Neural cell (in vitro differentiated cells): ENCODE data around the gene CRYBB2. TPM values are rescaled to one million over a fixed set of nuclear protein-coding genes. Genes with fewer than 3 reads are reported as not detected.
"Not testable (repeated sequence)": the region's sequence is repeated elsewhere in the genome, so short reads cannot be mapped to it uniquely, and the experiment has no call there.

Experiments used
- H2AFZ ChIP-seq: fragments of 200-600, 300-800 bp; sonication (generic), shearing (Covaris generic); 2 replicates; pipeline ENCODE4 v1.6.0; 2014; ENCODE audit warnings: low read depth, mild to moderate bottlenecking, antibody characterized with exemption, low read length, moderate library complexity
- H3F3A ChIP-seq: fragments of 200-600 bp; shearing (Covaris generic); 2 replicates; pipeline ENCODE4 v1.6.1; 2016; ENCODE audit warnings: mild to moderate bottlenecking, moderate library complexity, mixed read lengths, antibody characterized with exemption, low read length; ENCODE audit not compliant: insufficient read depth, poor library complexity, severe bottlenecking
- H3K27ac ChIP-seq: fragments of 200-600, 300-800 bp; sonication (generic), shearing (Covaris generic); 2 replicates; pipeline ENCODE4 v1.5.1; 2014; ENCODE audit warnings: mild to moderate bottlenecking, low read length, moderate library complexity
- H3K27me3 ChIP-seq: fragments of 300-800, 200-600 bp; sonication (generic), shearing (Covaris generic); 2 replicates; pipeline ENCODE4 v1.6.0; 2014; ENCODE audit warnings: mild to moderate bottlenecking, low read depth, low read length, moderate library complexity; ENCODE audit not compliant: insufficient read depth
- H3K36me3 ChIP-seq: fragments of 300-800, 200-600 bp; sonication (generic), shearing (Covaris generic); 2 replicates; pipeline ENCODE4 v1.5.1; 2014; ENCODE audit warnings: mild to moderate bottlenecking, antibody characterized with exemption, low read length, moderate library complexity; ENCODE audit not compliant: insufficient read depth
- H3K4me2 ChIP-seq: fragments of 300-800, 200-600 bp; sonication (generic), shearing (Covaris generic); 2 replicates; pipeline ENCODE4 v1.6.0; 2014; ENCODE audit warnings: mild to moderate bottlenecking, low read length
- H3K4me3 ChIP-seq: fragments of 300-800, 200-600 bp; sonication (generic), shearing (Covaris generic); 2 replicates; pipeline ENCODE4 v1.5.1; 2014; ENCODE audit warnings: mild to moderate bottlenecking, low read length, moderate library complexity
- H3K79me2 ChIP-seq: fragments of 200-600 bp; shearing (Covaris generic); replicated peaks from 2 replicates; pipeline ENCODE4 v1.6.0; 2014; ENCODE audit warnings: mild to moderate bottlenecking, low read length, moderate library complexity; ENCODE audit not compliant: insufficient read depth
- H3K9ac ChIP-seq: fragments of 300-800, 200-600 bp; sonication (generic), shearing (Covaris generic); 2 replicates; pipeline ENCODE4 v1.6.1; 2016; ENCODE audit warnings: mild to moderate bottlenecking, low read length, mixed read lengths
- H3K9me2 ChIP-seq: fragments of 200-600 bp; shearing (Covaris generic); 2 replicates; pipeline ENCODE4 v1.6.1; 2016; ENCODE audit warnings: mild to moderate bottlenecking, low read length, mixed read lengths; ENCODE audit not compliant: insufficient read depth
- H3K9me3 ChIP-seq: fragments of 200-600, 300-800 bp; sonication (generic), shearing (Covaris generic); 2 replicates; pipeline ENCODE4 v1.6.1; 2016; ENCODE audit warnings: mild to moderate bottlenecking, mixed run types, low read length, moderate library complexity, mixed read lengths
- H4K20me1 ChIP-seq: fragments of 200-600 bp; shearing (Covaris generic); 2 replicates; pipeline ENCODE4 v1.6.1; 2016; ENCODE audit warnings: mild to moderate bottlenecking, mixed run types; ENCODE audit not compliant: insufficient read depth
- polyA plus RNA-seq: library from polyadenylated mRNA; depleted of rRNA; stranded (reverse); fragments of >200 nt; gene quantifications from 2 replicates; pipeline ENCODE4 v1.2.3, GENCODE V29; 2014

CRYBB2 gene
- polyA plus RNA-seq, 1 donor from 2014 or later: not detected

DNA sequence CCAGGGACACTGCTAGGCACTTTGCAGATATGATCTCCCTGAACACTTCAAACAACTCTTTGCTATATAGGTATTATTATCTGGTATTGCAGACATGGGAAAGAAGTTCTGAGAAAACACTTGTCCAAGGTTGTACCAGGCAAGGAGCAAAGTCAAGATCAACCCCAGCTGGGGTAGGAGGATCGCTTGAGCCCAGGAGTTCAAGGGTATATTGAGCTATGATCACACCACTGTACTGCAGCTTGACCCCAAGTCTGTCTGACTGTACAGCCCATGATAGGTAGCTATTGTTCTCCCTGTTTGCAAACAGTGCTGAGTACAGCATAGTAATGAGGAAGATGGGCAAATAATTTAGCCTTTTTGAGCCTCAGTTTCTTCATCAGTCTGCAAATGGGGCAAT lies 35.7 kb downstream of the CRYBB2 start:
- H3F3A ChIP-seq, H3K9me3 ChIP-seq, H4K20me1 ChIP-seq, H3K27ac ChIP-seq, H3K27me3 ChIP-seq, H3K4me3 ChIP-seq, H3K9ac ChIP-seq, H2AFZ ChIP-seq, H3K9me2 ChIP-seq, H3K36me3 ChIP-seq, H3K4me2 ChIP-seq, H3K79me2 ChIP-seq: not testable (repeated sequence)

DNA sequence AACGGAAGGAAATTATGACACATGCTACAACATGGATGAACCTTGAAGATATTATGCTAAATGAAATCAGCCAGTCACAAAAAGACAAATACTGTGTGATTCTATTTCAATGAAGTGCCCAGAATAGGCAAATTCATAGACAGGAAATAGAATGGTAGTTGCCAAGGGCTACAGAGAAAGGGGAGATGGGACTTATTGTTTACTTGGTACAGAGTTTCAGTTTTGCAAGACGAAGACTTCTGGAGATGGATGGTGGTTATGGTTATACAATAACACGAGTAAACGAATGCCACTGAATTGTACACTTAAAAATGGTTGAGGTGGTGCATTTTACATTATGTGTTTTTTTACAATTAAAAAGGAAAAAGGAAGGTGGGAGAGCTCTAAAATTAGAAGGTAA lies 48.1 kb downstream of the CRYBB2 start:
- not testable (repeated sequence) for H3K9me3 ChIP-seq, H2AFZ ChIP-seq, H3K4me2 ChIP-seq, H3K36me3 ChIP-seq, H4K20me1 ChIP-seq, H3K9ac ChIP-seq, H3K79me2 ChIP-seq, H3K27me3 ChIP-seq, H3K9me2 ChIP-seq, H3F3A ChIP-seq, H3K27ac ChIP-seq, H3K4me3 ChIP-seq

DNA sequence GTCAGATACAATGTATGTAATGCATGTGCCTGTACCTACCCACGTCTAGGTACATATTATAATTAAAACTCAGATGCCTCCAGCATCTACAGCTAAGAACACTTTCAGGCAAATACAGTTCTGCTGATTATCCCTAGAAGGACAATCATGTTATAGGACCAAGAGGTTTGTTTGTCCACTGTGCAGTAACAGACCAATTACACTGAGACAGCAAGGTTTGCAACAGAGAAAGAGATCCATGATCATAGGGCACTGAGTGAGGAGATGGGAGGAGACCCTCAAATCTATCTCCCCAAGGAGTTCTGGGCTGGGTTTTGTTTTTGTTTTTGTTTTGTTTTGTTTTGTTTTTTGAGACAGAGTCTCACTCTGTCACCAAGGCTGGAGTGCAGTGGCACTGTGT lies 49.5 kb downstream of the CRYBB2 start:
- H3K27ac ChIP-seq, H3K79me2 ChIP-seq: not testable (repeated sequence)

DNA sequence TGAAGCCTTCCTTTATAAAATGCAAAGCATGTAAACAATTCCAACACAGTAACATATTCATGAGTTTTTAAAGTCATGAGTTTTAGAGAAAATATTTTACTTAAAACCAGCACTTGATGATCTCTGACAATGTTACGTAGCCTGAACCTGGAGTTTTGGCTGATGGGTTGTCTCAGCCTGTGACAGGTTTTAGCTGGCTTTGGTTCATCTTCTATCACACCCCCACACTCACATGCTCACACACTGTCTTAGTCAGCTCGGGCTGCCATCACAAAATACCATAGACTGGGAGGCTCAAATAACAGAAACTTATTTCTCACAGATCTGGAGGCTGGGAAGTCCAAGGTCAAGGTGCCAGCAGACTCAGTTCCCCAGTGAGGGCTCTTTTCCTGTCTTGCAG lies 50.6 kb downstream of the CRYBB2 start:
- H3K9me3 ChIP-seq, H3K9me2 ChIP-seq, H3K9ac ChIP-seq, H3F3A ChIP-seq, H3K36me3 ChIP-seq, H3K4me2 ChIP-seq, H3K27ac ChIP-seq, H3K27me3 ChIP-seq, H3K79me2 ChIP-seq, H3K4me3 ChIP-seq, H2AFZ ChIP-seq, H4K20me1 ChIP-seq: not testable (repeated sequence)

More for the DNA sequence above, 49.5 kb downstream of the CRYBB2 start:
- H3K9me3 ChIP-seq, H3K9me2 ChIP-seq, H3K27me3 ChIP-seq, H3F3A ChIP-seq, H3K4me2 ChIP-seq, H4K20me1 ChIP-seq, H3K4me3 ChIP-seq, H3K9ac ChIP-seq, H2AFZ ChIP-seq, H3K36me3 ChIP-seq: not testable (repeated sequence)

DNA sequence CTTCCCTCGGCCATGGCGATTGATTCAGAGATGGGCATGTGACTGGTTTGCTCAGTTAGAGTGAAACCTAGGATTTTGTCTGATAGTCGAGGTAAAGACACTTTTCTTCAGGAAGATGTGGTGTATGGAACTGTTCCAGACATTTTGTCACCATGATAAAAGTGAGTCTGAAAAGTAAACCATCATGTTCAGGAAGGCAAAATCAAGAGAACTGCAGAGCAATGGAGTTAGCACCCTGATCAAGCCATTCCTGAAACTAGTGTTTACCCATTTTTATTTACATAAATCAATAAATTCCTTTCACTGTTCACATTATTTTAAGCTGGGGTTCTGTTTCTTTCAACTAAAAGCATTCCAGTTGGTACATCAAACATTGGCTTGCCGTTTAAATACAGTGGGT lies 53.8 kb downstream of the CRYBB2 start:
- H3K4me3 ChIP-seq, H3K79me2 ChIP-seq, H3K4me2 ChIP-seq, H4K20me1 ChIP-seq, H3F3A ChIP-seq, H3K27ac ChIP-seq, H3K9me3 ChIP-seq, H3K9ac ChIP-seq, H3K36me3 ChIP-seq, H3K9me2 ChIP-seq, H2AFZ ChIP-seq, H3K27me3 ChIP-seq: not testable (repeated sequence)

DNA sequence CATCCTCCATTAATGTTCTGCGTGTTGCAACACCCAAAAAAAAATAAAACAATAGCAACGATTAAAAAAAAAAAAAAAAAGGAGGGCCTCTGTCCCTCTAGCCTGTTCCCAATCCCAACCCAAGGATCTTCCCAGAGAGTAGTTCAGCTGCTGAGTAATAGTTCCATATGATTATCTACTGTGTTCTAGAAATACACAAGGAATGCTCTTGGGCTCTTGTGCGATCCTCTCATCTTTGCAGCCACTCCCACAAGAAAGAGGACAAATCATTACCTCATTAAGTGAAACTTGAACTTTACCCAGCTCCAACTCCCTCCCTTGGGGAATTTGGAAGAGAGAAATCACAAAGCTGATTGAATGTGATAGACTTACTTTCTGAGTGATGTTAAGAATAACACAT lies 54.5 kb downstream of the CRYBB2 start:
- not testable (repeated sequence) for H3K9ac ChIP-seq, H3K9me3 ChIP-seq

DNA sequence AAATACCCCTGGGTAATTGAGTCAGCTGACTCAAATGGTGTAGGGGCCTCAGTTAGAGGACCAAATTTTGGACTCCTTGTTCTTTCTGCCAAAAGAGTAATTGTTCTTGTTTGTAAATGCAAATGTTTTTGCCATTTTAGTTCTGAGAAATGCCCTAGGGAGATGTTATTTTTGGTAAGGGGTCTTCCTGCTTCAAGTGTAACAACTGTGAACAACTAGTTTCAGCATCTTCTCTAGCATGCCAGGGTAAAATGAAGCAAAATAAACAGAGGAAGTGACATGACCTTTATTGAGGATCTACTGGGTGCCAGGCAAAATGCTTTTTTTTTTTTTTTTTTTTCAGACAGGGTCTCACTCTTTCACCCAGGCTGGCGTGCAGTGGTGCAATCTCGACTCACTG lies 60.7 kb downstream of the CRYBB2 start:
- not testable (repeated sequence) for H4K20me1 ChIP-seq, H3K27ac ChIP-seq, H2AFZ ChIP-seq, H3K9ac ChIP-seq, H3K36me3 ChIP-seq, H3K9me2 ChIP-seq, H3K4me3 ChIP-seq, H3K79me2 ChIP-seq, H3K9me3 ChIP-seq, H3K4me2 ChIP-seq, H3F3A ChIP-seq
- peaks cover 42% of the 10 kb centered on the region for H3K27me3 ChIP-seq

More for the DNA sequence above, 54.5 kb downstream of the CRYBB2 start:
- H4K20me1 ChIP-seq, H3K9me2 ChIP-seq, H3K27ac ChIP-seq, H2AFZ ChIP-seq, H3F3A ChIP-seq, H3K79me2 ChIP-seq, H3K4me3 ChIP-seq, H3K4me2 ChIP-seq, H3K27me3 ChIP-seq, H3K36me3 ChIP-seq: not testable (repeated sequence)
